GM13977 (cell line): ENCODE data around the gene PRND.

Source experiments
- DNase-seq: peaks from one replicate; pipeline ENCODE4 v3.0.0; 2012; ENCODE audit warnings: low spot score
- CTCF ChIP-seq: IDR thresholded peaks from 2 replicates; pipeline ENCODE4 v1.5.1; 2012; ENCODE audit warnings: mild to moderate bottlenecking, control low read depth; ENCODE audit not compliant: insufficient read depth; ENCODE audit errors: extremely low read depth, missing control alignments
- in situ Hi-C: fragments of 300-500 bp; cut with MboI; formaldehyde crosslinking; loops from one replicate; pipeline ENCODE4 v1.12.0; 2022; ENCODE audit warnings: low sequenced_read_pairs, low pct_unique_long_range_greater_than_20kb, mixed read lengths, inconsistent platforms; ENCODE audit not compliant: unreplicated experiment

The PRND gene

GRCh38 chr20:4721719-4722118 is at the start of gene PRND:
PRND (plus strand) TSS chr20:4721909; CDS start chr20:4724552, 2,643 bp downstream.
- DNase-seq = no peak
- in situ Hi-C loops = no loop called here
- no peak for TF ChIP-seq CTCF

GRCh38 chr20:4672948-4673347 is 48.8 kb upstream of the PRND start:
- no peak for DNase-seq
- in situ Hi-C loops = no loop called here
- no peak for TF ChIP-seq CTCF

- DNase-seq = no peak
- in situ Hi-C loops = no loop called here
- no peak for TF ChIP-seq CTCF
Measured at GRCh38 chr20:4673371-4674001, 48.2 kb upstream of the PRND start.

GRCh38 chr20:4674672-4675071 is 47.0 kb upstream of the PRND start:
- no peak for DNase-seq
- in situ Hi-C loops = no loop called here
- TF ChIP-seq CTCF = no peak

GRCh38 chr20:4677846-4678245 is 43.9 kb upstream of the PRND start:
- no peak for DNase-seq
- in situ Hi-C loops = no loop called here
- TF ChIP-seq CTCF = no peak

- DNase-seq = no peak
- in situ Hi-C loops = no loop called here
- no peak for TF ChIP-seq CTCF
Measured at GRCh38 chr20:4681401-4681800, 40.3 kb upstream of the PRND start.
